A549 (cell line): ENCODE results near the gene TMEM161A. TPM values are rescaled to one million over a fixed set of nuclear protein-coding genes. Genes with fewer than 3 reads are reported as not detected.
A peak's percentile ranks its signal among the peaks of the same experiment; 100 is the strongest.

ENCODE experiments used
- ATAC-seq, 2 experiments: fragments of 200-7000 bp in 1 of 2; fragments of >200 bp in 1 of 2; cut with Nextera tagmentation in 1 of 2; cut with Tn5 transposase in 1 of 2; 3 replicates each; pipeline versions ENCODE4 v1.8.0 to v1.9.1; 2018 to 2020; ENCODE audit warnings: mild to moderate bottlenecking in 1 of 2, moderate library complexity in 1 of 2
- CTCF ChIA-PET: fragments of 300-600 bp; sonication (Branson Sonifier 250); formaldehyde crosslinking; extraction: SDS; loops from one replicate; lab custom pipeline; 2021; ENCODE audit warnings: antibody characterized with exemption, inconsistent platforms; lab: Yijun Ruan, JAX
- POLR2A ChIA-PET: fragments of 350-600 bp; formaldehyde crosslinking; extraction: SDS; loops from one replicate; lab custom pipeline; 2021; ENCODE audit warnings: antibody characterized with exemption, inconsistent platforms; lab: Yijun Ruan, JAX
- DNase-seq, 2 experiments: peaks; one replicate each; pipeline versions ENCODE4 v3.0.0 to v3.0.0-alpha.2; 2011 to 2016; ENCODE audit warnings: low read depth in 1 of 2, low spot score in 1 of 2
- FAIRE-seq: peaks from 2 replicates; lab custom pipeline; 2011; peaks lifted over from hg19 to GRCh38; lab: Jason Lieb, UNC
- H3K27ac ChIP-seq, 2 experiments: fragments of >200 bp; sonication (Bioruptor Twin); formaldehyde crosslinking; 3 replicates each; pipeline ENCODE4 v1.5.1; 2016 to 2017
- H3K4me1 ChIP-seq: fragments of >200 bp; sonication (Bioruptor Twin); formaldehyde crosslinking; 3 replicates; pipeline ENCODE4 v1.6.1; 2016
- H3K4me2 ChIP-seq: fragments of >200 bp; sonication (Bioruptor Twin); formaldehyde crosslinking; 3 replicates; pipeline ENCODE4 v1.6.1; 2016
- H3K4me3 ChIP-seq: fragments of >200 bp; sonication (Bioruptor Twin); formaldehyde crosslinking; 3 replicates; pipeline ENCODE4 v1.5.1; 2016
- H3K9me3 ChIP-seq: fragments of >200 bp; sonication (Bioruptor Twin); formaldehyde crosslinking; 3 replicates; pipeline ENCODE4 v1.6.1; 2016
- ATOH8 ChIP-seq: fragments of 250-450 bp; sonication (Bioruptor Pico); IDR thresholded peaks from 2 replicates; pipeline ENCODE4 v1.5.0; 2020; ENCODE audit warnings: low read depth, mild to moderate bottlenecking, moderate library complexity
- BCL3 ChIP-seq: fragments of >200 bp; sonication (Bioruptor Twin); formaldehyde crosslinking; IDR thresholded peaks from 3 replicates; pipeline ENCODE4 v1.6.1; 2016
- BHLHE40 ChIP-seq: IDR thresholded peaks from 2 replicates; pipeline ENCODE4 v1.6.1; 2012; ENCODE audit warnings: low read depth, low read length, inconsistent platforms
- CBX2 ChIP-seq: fragments of 200-600 bp; sonication (generic); IDR thresholded peaks from 2 replicates; pipeline ENCODE4 v1.6.1; 2016; ENCODE audit warnings: low read depth, mild to moderate bottlenecking, borderline replicate concordance
- CTCF ChIP-seq: fragments of >200 bp; sonication (Bioruptor Twin); formaldehyde crosslinking; IDR thresholded peaks from 3 replicates; pipeline ENCODE4 v1.5.1; 2016
- E2F6 ChIP-seq: IDR thresholded peaks from 2 replicates; pipeline ENCODE4 v1.6.1; 2012; ENCODE audit warnings: low read depth, borderline replicate concordance
- EP300 ChIP-seq, 2 experiments: fragments of >200 bp; sonication (Bioruptor Twin); formaldehyde crosslinking; IDR thresholded peaks; 2 replicates in 1 of 2; 3 replicates in 1 of 2; pipeline ENCODE4 v1.6.1; 2016 to 2017
- FOSB ChIP-seq: fragments of 250-450 bp; sonication (Bioruptor Pico); IDR thresholded peaks from 2 replicates; pipeline ENCODE4 v1.5.0; 2020; ENCODE audit warnings: mild to moderate bottlenecking, moderate library complexity
- FOXS1 ChIP-seq: fragments of 250-450 bp; sonication (Bioruptor Pico); IDR thresholded peaks from 2 replicates; pipeline ENCODE4 v1.5.0; 2020; ENCODE audit warnings: mild to moderate bottlenecking, moderate library complexity
- GATA3 ChIP-seq: IDR thresholded peaks from 2 replicates; pipeline ENCODE4 v1.6.1; 2012; ENCODE audit warnings: borderline replicate concordance
- HMGXB4 ChIP-seq: fragments of 250-450 bp; sonication (Bioruptor Pico); IDR thresholded peaks from 2 replicates; pipeline ENCODE4 v1.5.0; 2021; ENCODE audit warnings: mild to moderate bottlenecking, moderate library complexity, borderline replicate concordance
- HOXA7 ChIP-seq: fragments of 250-450 bp; sonication (Bioruptor Pico); IDR thresholded peaks from 2 replicates; pipeline ENCODE4 v1.5.0; 2020; ENCODE audit warnings: mild to moderate bottlenecking, moderate library complexity
- HOXB13 ChIP-seq: fragments of 250-450 bp; sonication (Bioruptor Pico); IDR thresholded peaks from 2 replicates; pipeline ENCODE4 v1.5.0; 2020; ENCODE audit warnings: low read depth, mild to moderate bottlenecking, moderate library complexity
- HOXB5 ChIP-seq: fragments of 250-450 bp; sonication (Bioruptor Pico); IDR thresholded peaks from 2 replicates; pipeline ENCODE4 v1.5.0; 2020; ENCODE audit warnings: mild to moderate bottlenecking, moderate library complexity
- JUNB ChIP-seq: fragments of >200 bp; sonication (Bioruptor Twin); formaldehyde crosslinking; IDR thresholded peaks from 2 replicates; pipeline ENCODE4 v1.6.1; 2016
- MAFK ChIP-seq: fragments of 450-650 bp; IDR thresholded peaks from 2 replicates; pipeline ENCODE4 v1.6.1; 2014; ENCODE audit not compliant: partially characterized antibody
- MAX ChIP-seq: IDR thresholded peaks from 2 replicates; pipeline ENCODE4 v1.6.1; 2012
- POLR2A ChIP-seq: IDR thresholded peaks from 2 replicates; pipeline ENCODE4 v1.6.1; 2012; ENCODE audit warnings: mild to moderate bottlenecking, low read length
- SMC3 ChIP-seq: fragments of >200 bp; sonication (Bioruptor Twin); formaldehyde crosslinking; IDR thresholded peaks from 3 replicates; pipeline ENCODE4 v1.6.1; 2018; ENCODE audit warnings: inconsistent platforms
- SREBF2 ChIP-seq: fragments of 450-650 bp; IDR thresholded peaks from 2 replicates; pipeline ENCODE4 v1.6.1; 2014; ENCODE audit warnings: mild to moderate bottlenecking, moderate library complexity
- TP53 ChIP-seq: fragments of 250-450 bp; sonication (Bioruptor Pico); IDR thresholded peaks from 2 replicates; pipeline ENCODE4 v1.5.0; 2021; ENCODE audit warnings: mild to moderate bottlenecking, moderate library complexity
- USF2 ChIP-seq: fragments of 450-650 bp; IDR thresholded peaks from 2 replicates; pipeline ENCODE4 v1.6.1; 2014; ENCODE audit warnings: antibody characterized with exemption
- ZC3H11A ChIP-seq: fragments of 450-650 bp; IDR thresholded peaks from 2 replicates; pipeline ENCODE4 v1.6.1; 2014; ENCODE audit warnings: antibody characterized with exemption, mild to moderate bottlenecking
- WGBS: methylation state at CpG from one replicate; pipeline ENCODE4 v1.1.6; 2017; ENCODE audit errors: missing lambda C conversion rate; 5-methylcytosine and 5-hydroxymethylcytosine counted together
- polyA plus RNA-seq, 4 experiments: library from polyadenylated mRNA; depleted of rRNA in 3 of 4; stranded (reverse); fragments of >200 nt; fragmentation: RNase III in 1 of 4; extraction: RNeasy Plus Mini Kit Qiagen cat#74134 plus additional on column Dnase treatment in 1 of 4; gene quantifications; 2 replicates in 3 of 4; 3 replicates in 1 of 4; pipeline ENCODE4 v1.2.3, GENCODE V29; 2011 to 2017

The TMEM161A gene
- polyA plus RNA-seq, 2 of the 4 experiments (the other 2 are of a cell fraction) = 19.3 to 22.1 TPM

GRCh38 chr19:19170873-19171672 lies 32.8 kb upstream of the TMEM161A start (continued):
- TF ChIP-seq ATOH8 (CRISPR knock-in tag) (no peak), E2F6 (no peak), POLR2A (no peak), EP300 (IDR thresholded peaks at IDR 0.05) (no peak)

- POLR2A ChIA-PET = no interaction called here
- WGBS = 86% methylated on average over 29 of the region's 56 CpGs
- TF ChIP-seq CBX2 (no peak), HOXB5 (CRISPR knock-in tag) (no peak), BHLHE40 (no peak), FOXS1 (CRISPR knock-in tag) (no peak), JUNB (no peak), ZC3H11A (no peak), GATA3 (no peak), HOXB13 (CRISPR knock-in tag) (no peak), HOXA7 (no peak), FOSB (CRISPR knock-in tag) (no peak), HMGXB4 (CRISPR knock-in tag) (no peak), SREBF2 (no peak)
- TF ChIP-seq, all 56 proteins: peak for 0
- peaks cover 5% of the 10 kb centered on the region; the same call in 1 of the 3 replicates for H3K4me1 ChIP-seq
- DNase-seq (peak in 1 of 2 experiments; percentile 18), FAIRE-seq (no peak), ATAC-seq (peak; percentile 26 to 70; a peak in 3 of 6 replicates)
- CTCF ChIA-PET = no interaction called here
- H3K4me3 ChIP-seq = no peak within 1 kb of the TSS
- no peak within 1 kb of the TSS for H3K27ac ChIP-seq
- no peak within 1 kb of the TSS for H3K4me2 ChIP-seq
- no peaks in the 10 kb centered on the region for H3K9me3 ChIP-seq
Measured at GRCh38 chr19:19170053-19170872, 32.0 kb upstream of the TMEM161A start, which contains the start of gene MEF2B. TSS of gene MEF2B (minus strand) at chr19:19170263. CDS start at chr19:19150735, 19,528 bp downstream.

GRCh38 chr19:19169236-19170052 lies 31.2 kb upstream of the TMEM161A start:
- H3K4me3 ChIP-seq = no peak overlapping the region
- ChIA-PET CTCF (no interaction called here), POLR2A (interaction anchor here (0.7 kb wide), 1 partner anchor 9 kb away, joined by 4 read pairs; no protein-coding TSS in a partner anchor)
- ATAC-seq (no peak; a peak in 1 of 6 replicates), FAIRE-seq (no peak), DNase-seq (no peak)
- 76% methylated on average over 7 of the region's 9 CpGs for WGBS
- no peak for TF ChIP-seq TP53 (CRISPR knock-in tag)
- no peak for TF ChIP-seq BHLHE40
- TF ChIP-seq FOSB (CRISPR knock-in tag) = no peak
- no peak for TF ChIP-seq CTCF
- no peak for TF ChIP-seq USF2
- no peak for TF ChIP-seq MAX
- TF ChIP-seq SMC3 = no peak
- TF ChIP-seq MAFK = no peak
- TF ChIP-seq EP300 (IDR thresholded peaks at IDR 0.05) = no peak
- no peak for TF ChIP-seq BCL3
- H3K4me1 ChIP-seq = peaks cover 5% of the 10 kb centered on the region; the same call in 1 of the 3 replicates
- no peaks in the 10 kb centered on the region for H3K9me3 ChIP-seq
- no peak overlapping the region for H3K4me2 ChIP-seq
- no peak overlapping the region for H3K27ac ChIP-seq
